HG03045 (cell line): ENCODE results near the gene RBFOX1.

ENCODE experiments used
- ATAC-seq: cut with Tn5 transposase; IDR thresholded peaks from one replicate; pipeline ENCODE4 v1.9.1; 2021; ENCODE audit warnings: mild to moderate bottlenecking, moderate library complexity; ENCODE audit not compliant: unreplicated experiment

RBFOX1 gene

GRCh38 chr16:7511549-7512260 lies 179.1 kb downstream of the RBFOX1 start:
- no peak for ATAC-seq

GRCh38 chr16:7512503-7512902 lies 179.9 kb downstream of the RBFOX1 start:
- no peak for ATAC-seq

- ATAC-seq = no peak
Measured at GRCh38 chr16:7513429-7513828, 180.8 kb downstream of the RBFOX1 start.

GRCh38 chr16:7515543-7515942 lies 182.9 kb downstream of the RBFOX1 start:
- no peak for ATAC-seq

GRCh38 chr16:7517496-7517895 lies 184.9 kb downstream of the RBFOX1 start:
- ATAC-seq = no peak

GRCh38 chr16:7518158-7518557 lies 185.5 kb downstream of the RBFOX1 start:
- no peak for ATAC-seq

GRCh38 chr16:7521834-7522233 lies 189.2 kb downstream of the RBFOX1 start:
- no peak for ATAC-seq

GRCh38 chr16:7524419-7524818 lies 191.8 kb downstream of the RBFOX1 start:
- no peak for ATAC-seq

- ATAC-seq = no peak
Measured at GRCh38 chr16:7526736-7527135, 194.1 kb downstream of the RBFOX1 start.

GRCh38 chr16:7532534-7532933 lies 199.9 kb downstream of the RBFOX1 start:
- no peak for ATAC-seq

GRCh38 chr16:7534749-7535148 lies 202.1 kb downstream of the RBFOX1 start:
- no peak for ATAC-seq

GRCh38 chr16:7541026-7541425 lies 208.4 kb downstream of the RBFOX1 start:
- no peak for ATAC-seq

GRCh38 chr16:7545251-7545650 lies 212.6 kb downstream of the RBFOX1 start:
- no peak for ATAC-seq

GRCh38 chr16:7546948-7547347 lies 214.3 kb downstream of the RBFOX1 start:
- no peak for ATAC-seq

GRCh38 chr16:7547736-7548135 lies 215.1 kb downstream of the RBFOX1 start:
- ATAC-seq = no peak

GRCh38 chr16:7548796-7549318 lies 216.2 kb downstream of the RBFOX1 start:
- no peak for ATAC-seq

- ATAC-seq = no peak
Measured at GRCh38 chr16:7550096-7550495, 217.5 kb downstream of the RBFOX1 start.

- ATAC-seq = no peak
Measured at GRCh38 chr16:7555459-7555858, 222.8 kb downstream of the RBFOX1 start.

- ATAC-seq = no peak
Measured at GRCh38 chr16:7561908-7562405, 229.3 kb downstream of the RBFOX1 start.

- ATAC-seq = no peak
Measured at GRCh38 chr16:7566360-7566759, 233.7 kb downstream of the RBFOX1 start.

GRCh38 chr16:7571366-7571765 lies 238.7 kb downstream of the RBFOX1 start:
- no peak for ATAC-seq

- ATAC-seq = no peak
Measured at GRCh38 chr16:7577588-7577987, 244.9 kb downstream of the RBFOX1 start.

GRCh38 chr16:7579454-7579853 lies 246.8 kb downstream of the RBFOX1 start:
- no peak for ATAC-seq
